Testis (tissue), 3 donors: ENCODE data around the gene OR2T10. TPM values are rescaled to one million over a fixed set of nuclear protein-coding genes. Genes with fewer than 3 reads are reported as not detected.

Source experiments
- DNase-seq: peaks from one replicate; pipeline ENCODE4 v3.0.0-alpha.2; 2019
- H3K27ac ChIP-seq, 2 donors: fragments of 200-600 bp; sonication (generic); one replicate each; pipeline ENCODE4 v1.5.1; 2019
- H3K27me3 ChIP-seq: fragments of 200-600 bp; sonication (generic); one replicate; pipeline ENCODE4 v1.5.1; 2019
- H3K36me3 ChIP-seq: fragments of 200-600 bp; sonication (generic); one replicate; pipeline ENCODE4 v1.5.1; 2017; ENCODE audit warnings: low read depth; ENCODE audit errors: missing control alignments
- H3K4me1 ChIP-seq: fragments of 200-600 bp; sonication (generic); one replicate; pipeline ENCODE4 v1.5.1; 2019
- H3K4me3 ChIP-seq, 2 donors: fragments of 200-600 bp; sonication (generic); one replicate each; pipeline ENCODE4 v1.5.1; 2017 to 2019
- H3K9me3 ChIP-seq: fragments of 200-600 bp; sonication (generic); one replicate; pipeline ENCODE4 v1.5.1; 2017
- POLR2A ChIP-seq: fragments of 450-650 bp; IDR thresholded peaks from one replicate; pipeline ENCODE4 v1.6.1; 2017; ENCODE audit warnings: antibody characterized with exemption, mild to moderate bottlenecking, moderate library complexity
- WGBS, 2 donors: methylation state at CpG; one replicate each; pipeline ENCODE4 v1.1.5; 2018; 5-methylcytosine and 5-hydroxymethylcytosine counted together
- intact Hi-C: fragments of 100-400 bp; cut with DNase I; formaldehyde crosslinking; loops from one replicate; pipeline ENCODE4 v1.15.1; 2023; ENCODE audit warnings: low total_unique reads
- polyA plus RNA-seq: library from polyadenylated mRNA; stranded (reverse); fragments of 350-450 nt; fragmentation: Illumina TruSeq; extraction: RNeasy Lipid Tissue Mini Kit (QIAGEN cat#74804); gene quantifications from one replicate; pipeline ENCODE4 v1.2.3, GENCODE V29; 2014; ENCODE audit warnings: low read depth, low replicate concordance; ENCODE audit not compliant: insufficient read depth
- total RNA-seq, 2 donors: library from RNA; depleted of rRNA; stranded (reverse); fragments of >200 nt; gene quantifications; one replicate each; pipeline ENCODE4 v1.2.3, GENCODE V29; 2016
- TF ChIP-seq, protein P1 (sequence below), 3 experiments: fragments of 450-650 bp in 2 of 3; fragments of 200-600 bp in 1 of 3; sonication (generic) in 1 of 3; IDR thresholded peaks; one replicate each; pipeline ENCODE4 v1.5.1; 2016 to 2019; ENCODE audit warnings: antibody characterized with exemption in 3 of 3, mild to moderate bottlenecking in 2 of 3, moderate library complexity in 1 of 3

OR2T10 gene
- total and polyA plus RNA-seq, 3 donors from 2014 or later = not detected

DNA sequence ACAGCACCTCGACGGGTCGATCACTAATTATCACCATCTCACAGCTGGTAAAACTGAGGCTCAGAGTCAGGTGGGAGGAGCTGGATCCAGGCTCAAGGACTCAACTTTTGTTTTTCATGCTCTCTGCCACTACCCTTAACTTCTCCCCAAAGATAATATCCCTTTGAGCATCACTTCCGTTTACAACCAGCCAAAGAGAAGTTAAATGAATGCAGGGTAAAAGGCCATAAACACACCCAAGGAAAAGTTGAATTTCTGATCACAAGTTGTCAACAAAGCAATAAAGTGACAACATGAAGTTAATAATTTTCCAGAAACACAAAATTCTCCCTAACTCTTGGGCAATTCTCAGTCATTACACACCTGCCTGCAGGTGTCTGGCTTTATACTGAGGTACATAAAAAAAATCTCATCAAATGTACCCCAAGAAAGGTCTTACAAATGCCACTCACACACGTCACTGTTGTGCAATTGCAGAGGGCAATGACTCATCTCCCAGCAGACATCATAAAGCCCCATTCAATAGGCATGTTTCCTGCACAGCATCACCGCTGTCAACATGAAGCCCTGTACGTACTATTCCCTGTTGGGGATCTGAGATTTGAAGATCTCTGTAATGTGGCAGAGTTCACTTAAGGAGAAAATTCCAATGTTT lies 34.0 kb upstream of the OR2T10 start:
- intact Hi-C loops = no loop called here
- no peaks in the 10 kb centered on the region for H3K36me3 ChIP-seq
- H3K4me1 ChIP-seq = no peaks in the 10 kb centered on the region
- no peak for TF ChIP-seq POLR2A
- TF ChIP-seq, protein P1, sequence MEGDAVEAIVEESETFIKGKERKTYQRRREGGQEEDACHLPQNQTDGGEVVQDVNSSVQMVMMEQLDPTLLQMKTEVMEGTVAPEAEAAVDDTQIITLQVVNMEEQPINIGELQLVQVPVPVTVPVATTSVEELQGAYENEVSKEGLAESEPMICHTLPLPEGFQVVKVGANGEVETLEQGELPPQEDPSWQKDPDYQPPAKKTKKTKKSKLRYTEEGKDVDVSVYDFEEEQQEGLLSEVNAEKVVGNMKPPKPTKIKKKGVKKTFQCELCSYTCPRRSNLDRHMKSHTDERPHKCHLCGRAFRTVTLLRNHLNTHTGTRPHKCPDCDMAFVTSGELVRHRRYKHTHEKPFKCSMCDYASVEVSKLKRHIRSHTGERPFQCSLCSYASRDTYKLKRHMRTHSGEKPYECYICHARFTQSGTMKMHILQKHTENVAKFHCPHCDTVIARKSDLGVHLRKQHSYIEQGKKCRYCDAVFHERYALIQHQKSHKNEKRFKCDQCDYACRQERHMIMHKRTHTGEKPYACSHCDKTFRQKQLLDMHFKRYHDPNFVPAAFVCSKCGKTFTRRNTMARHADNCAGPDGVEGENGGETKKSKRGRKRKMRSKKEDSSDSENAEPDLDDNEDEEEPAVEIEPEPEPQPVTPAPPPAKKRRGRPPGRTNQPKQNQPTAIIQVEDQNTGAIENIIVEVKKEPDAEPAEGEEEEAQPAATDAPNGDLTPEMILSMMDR (IDR thresholded peaks at IDR 0.05) = no peak
- H3K27ac ChIP-seq = no peak overlapping the region
- H3K27me3 ChIP-seq = no peaks in the 10 kb centered on the region
- no peak for DNase-seq
- no peak overlapping the region for H3K4me3 ChIP-seq
- 75 to 80% methylated on average over 7 of the region's 7 CpGs for WGBS, 2 donors
- H3K9me3 ChIP-seq = no peaks in the 10 kb centered on the region

DNA sequence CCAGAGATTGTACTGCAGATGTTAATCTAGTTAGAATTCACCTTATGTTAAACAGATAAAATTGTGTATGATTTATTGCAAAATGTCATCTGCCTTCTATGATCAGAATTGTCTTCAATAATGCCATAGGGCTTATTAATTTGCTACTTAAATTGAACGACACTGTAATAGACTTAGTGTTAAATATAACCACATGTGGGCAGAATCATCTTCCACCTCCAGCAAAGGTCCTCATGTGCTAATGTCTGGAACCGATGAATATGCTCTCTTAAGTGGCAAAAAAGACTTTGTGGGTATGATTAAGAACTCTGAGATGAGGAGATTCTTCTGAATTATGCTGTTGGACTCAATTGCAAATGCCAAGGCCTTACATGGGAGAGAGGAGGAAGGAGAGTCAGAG lies 33.1 kb upstream of the OR2T10 start:
- H3K27ac ChIP-seq = no peak overlapping the region
- DNase-seq = no peak
- TF ChIP-seq, protein P1 (IDR thresholded peaks at IDR 0.05) = no peak
- TF ChIP-seq POLR2A = no peak
- no peak overlapping the region for H3K4me3 ChIP-seq
- intact Hi-C loops = no loop called here
- no peaks in the 10 kb centered on the region for H3K27me3 ChIP-seq
- 72 to 85% methylated on average over 2 of the region's 2 CpGs for WGBS, 2 donors
- H3K36me3 ChIP-seq = no peaks in the 10 kb centered on the region
- no peaks in the 10 kb centered on the region for H3K4me1 ChIP-seq
- H3K9me3 ChIP-seq = no peaks in the 10 kb centered on the region

DNA sequence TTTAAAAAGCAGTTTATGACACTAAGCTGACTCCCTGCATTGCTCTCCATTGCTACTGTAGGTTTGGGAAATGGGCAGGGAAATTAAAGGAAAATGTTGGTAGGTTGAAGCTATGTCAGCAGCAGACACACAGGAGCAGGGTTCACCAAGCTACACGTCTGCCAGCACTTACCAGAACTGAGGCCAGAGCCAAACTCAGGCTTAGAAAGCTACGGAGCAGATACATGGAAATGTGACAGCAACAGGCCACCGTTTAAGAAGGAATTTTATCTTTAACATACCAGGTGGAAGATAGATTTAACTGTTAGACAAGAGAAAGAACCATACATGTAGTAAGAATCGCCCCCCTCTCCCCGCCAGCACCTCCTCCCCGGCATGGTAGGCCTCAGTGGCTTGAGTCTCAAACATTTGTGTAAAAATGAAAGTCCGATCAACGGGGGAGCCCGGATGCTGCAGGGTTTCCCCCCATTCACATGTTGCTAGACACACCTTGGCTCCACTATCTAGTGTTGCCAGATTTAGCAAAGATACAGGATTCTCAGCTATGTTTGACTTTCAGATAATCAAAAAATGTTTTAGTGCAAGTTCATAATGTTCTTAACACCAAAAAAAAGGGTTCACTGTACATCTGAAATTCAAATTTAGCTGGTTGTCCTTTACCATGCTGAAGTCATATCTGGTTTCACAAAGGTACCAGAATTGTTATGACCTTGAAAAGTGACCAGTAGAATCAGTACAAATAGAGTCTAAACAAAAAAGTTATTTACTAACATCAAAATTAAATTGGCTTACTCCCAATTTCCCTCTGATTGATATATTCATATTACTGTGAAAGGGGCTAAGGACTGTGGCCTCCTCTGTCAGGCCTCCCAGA lies 30.7 kb upstream of the OR2T10 start:
- intact Hi-C loops = no loop called here
- no peak overlapping the region for H3K27ac ChIP-seq
- no peaks in the 10 kb centered on the region for H3K27me3 ChIP-seq
- no peak for DNase-seq
- H3K36me3 ChIP-seq = no peaks in the 10 kb centered on the region
- H3K4me1 ChIP-seq = no peaks in the 10 kb centered on the region
- no peak for TF ChIP-seq POLR2A
- TF ChIP-seq, protein P1 (IDR thresholded peaks at IDR 0.05) = no peak
- no peak overlapping the region for H3K4me3 ChIP-seq
- 80 to 87% methylated on average over 9 of the region's 9 CpGs for WGBS, 2 donors
- no peaks in the 10 kb centered on the region for H3K9me3 ChIP-seq

DNA sequence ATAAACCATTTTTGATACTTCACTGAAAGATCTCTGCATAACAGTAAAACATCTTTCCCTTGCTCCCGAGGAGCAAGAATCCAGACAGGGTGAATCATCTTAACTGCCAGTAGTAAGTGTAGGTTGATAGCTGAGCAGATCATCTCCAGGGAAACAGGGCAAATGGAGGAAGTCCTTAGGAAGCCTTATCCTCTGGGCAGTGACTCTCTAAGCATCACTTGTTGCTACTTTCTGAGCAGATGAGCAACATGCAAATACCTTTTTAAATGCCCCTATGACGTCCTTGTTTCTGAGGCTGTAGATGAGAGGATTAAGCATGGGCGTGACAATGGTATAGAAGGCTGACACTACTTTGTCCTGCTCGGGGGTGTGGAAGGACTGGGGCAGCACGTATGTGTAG lies 28.5 kb upstream of the OR2T10 start:
- Histone ChIP-seq H3K27ac (no peak overlapping the region), H3K36me3 (no peaks in the 10 kb centered on the region), H3K9me3 (no peaks in the 10 kb centered on the region), H3K27me3 (no peaks in the 10 kb centered on the region), H3K4me3 (no peak overlapping the region), H3K4me1 (no peaks in the 10 kb centered on the region)
- WGBS, 2 donors = 78 to 90% methylated on average over 5 of the region's 5 CpGs
- DNase-seq = no peak
- intact Hi-C loops = no loop called here
- TF ChIP-seq, protein P1 (IDR thresholded peaks at IDR 0.05) = no peak
- TF ChIP-seq POLR2A = no peak
